Endothelial cell of umbilical vein (primary cell): ENCODE data around the gene FUNDC1. TPM values are rescaled to one million over a fixed set of nuclear protein-coding genes. Genes with fewer than 3 reads are reported as not detected.

ENCODE experiments used
- BruUV-seq: library from RNA; stranded (reverse); fragments of 400-500 nt; replicated peaks from 2 replicates; lab custom pipeline; 2021; lab: Mats Ljungman, UMichigan
- CTCF ChIA-PET: fragments of 300-600, 350-600 bp; sonication (Branson Sonifier 250); formaldehyde crosslinking; loops from one replicate; lab custom pipeline; 2021; ENCODE audit warnings: antibody characterized with exemption, inconsistent platforms; lab: Charles Lee
- POLR2A ChIA-PET: fragments of 300-600, 350-600 bp; sonication (Branson Sonifier 250); formaldehyde crosslinking; loops from one replicate; lab custom pipeline; 2021; ENCODE audit warnings: antibody characterized with exemption, inconsistent platforms; lab: Charles Lee
- DNase-seq: peaks from one replicate; pipeline ENCODE4 v3.0.0-alpha.2; 2011; ENCODE audit warnings: low read depth, low spot score
- FAIRE-seq: peaks from 2 replicates; lab custom pipeline; 2011; peaks lifted over from hg19 to GRCh38; lab: Jason Lieb, UNC
- H2AFZ ChIP-seq: 2 replicates; pipeline ENCODE4 v1.6.0; 2012; ENCODE audit warnings: low read depth, low read length, control low read depth, inconsistent platforms
- H3K27ac ChIP-seq: 2 replicates; pipeline ENCODE4 v1.5.1; 2011; ENCODE audit warnings: low read depth, mild to moderate bottlenecking, control low read depth, low read length, moderate library complexity; ENCODE audit not compliant: insufficient read depth
- H3K27me3 ChIP-seq, 2 experiments: 2 replicates each; pipeline versions ENCODE4 v1.6.0 to v1.6.1; 2011; ENCODE audit warnings: low read length in 2 of 2, mixed read lengths in 1 of 2; ENCODE audit not compliant: control insufficient read depth in 2 of 2, insufficient read depth in 2 of 2
- H3K36me3 ChIP-seq, 2 experiments: 2 replicates in 1 of 2; 3 replicates in 1 of 2; pipeline ENCODE4 v1.5.1; 2011; ENCODE audit warnings: low read length in 2 of 2, mild to moderate bottlenecking in 1 of 2, moderate library complexity in 1 of 2; ENCODE audit not compliant: control insufficient read depth in 2 of 2, insufficient read depth in 2 of 2; ENCODE audit errors: extremely low read depth in 1 of 2
- H3K4me1 ChIP-seq: 3 replicates; pipeline ENCODE4 v1.5.1; 2011; ENCODE audit warnings: mild to moderate bottlenecking, low read length; ENCODE audit not compliant: control insufficient read depth, insufficient read depth; ENCODE audit errors: extremely low read depth
- H3K4me2 ChIP-seq: 2 replicates; pipeline ENCODE4 v1.6.1; 2011; ENCODE audit warnings: low read length, control low read depth, mixed read lengths; ENCODE audit not compliant: insufficient read depth
- H3K4me3 ChIP-seq, 3 experiments: fragments of 200-600 bp in 1 of 3; sonication (generic), shearing (Covaris generic) in 1 of 3; replicated peaks in 1 of 3; 2 replicates each; pipeline ENCODE4 v1.5.1; 2011 to 2016; ENCODE audit warnings: control low read depth in 3 of 3, low read length in 3 of 3, mild to moderate bottlenecking in 2 of 3, inconsistent platforms in 1 of 3, low read depth in 1 of 3, moderate library complexity in 1 of 3; ENCODE audit not compliant: insufficient read depth in 1 of 3
- H3K79me2 ChIP-seq: 2 replicates; pipeline ENCODE4 v1.6.0; 2012; ENCODE audit warnings: low read length, inconsistent platforms; ENCODE audit not compliant: control insufficient read depth, insufficient read depth
- H3K9ac ChIP-seq: replicated peaks from 2 replicates; pipeline ENCODE3; 2011; ENCODE audit warnings: low read length, control low read depth; ENCODE audit not compliant: insufficient read depth; ENCODE audit errors: extremely low read depth
- H3K9me1 ChIP-seq: replicated peaks from 3 replicates; pipeline ENCODE4 v1.6.0; 2011; ENCODE audit warnings: mild to moderate bottlenecking, low read length; ENCODE audit not compliant: control insufficient read depth, insufficient read depth; ENCODE audit errors: extremely low read depth
- H3K9me3 ChIP-seq: replicated peaks from 2 replicates; pipeline ENCODE4 v1.5.1; 2012; ENCODE audit warnings: low read length, inconsistent platforms; ENCODE audit not compliant: control insufficient read depth, insufficient read depth
- H4K20me1 ChIP-seq: replicated peaks from 2 replicates; pipeline ENCODE3; 2011; ENCODE audit warnings: mild to moderate bottlenecking, low read length; ENCODE audit not compliant: control insufficient read depth, insufficient read depth; ENCODE audit errors: extremely low read depth
- EZH2 ChIP-seq: IDR thresholded peaks from 2 replicates; pipeline ENCODE4 v1.6.1; 2012; ENCODE audit warnings: borderline replicate concordance, low read depth, mild to moderate bottlenecking, moderate library complexity, low read length, inconsistent platforms; ENCODE audit not compliant: severe bottlenecking
- FOS ChIP-seq: IDR thresholded peaks from 2 replicates; pipeline ENCODE4 v1.6.1; 2011; ENCODE audit warnings: mild to moderate bottlenecking, low read length, moderate library complexity, borderline replicate concordance; ENCODE audit not compliant: insufficient read depth
- GATA2 ChIP-seq: IDR thresholded peaks from 2 replicates; pipeline ENCODE4 v1.7.0; 2011; ENCODE audit warnings: low read depth, mild to moderate bottlenecking, moderate library complexity, mixed read lengths, low read length; ENCODE audit not compliant: insufficient read length, insufficient read depth
- JUN ChIP-seq: IDR thresholded peaks from 2 replicates; pipeline ENCODE4 v1.6.1; 2011; ENCODE audit warnings: borderline replicate concordance, low read depth; ENCODE audit not compliant: insufficient read length, insufficient read depth
- MYC ChIP-seq: IDR thresholded peaks from one replicate; pipeline ENCODE4 v1.6.1; 2011; ENCODE audit warnings: mild to moderate bottlenecking, low read depth, low read length
- POLR2A ChIP-seq: IDR thresholded peaks from 2 replicates; pipeline ENCODE4 v1.6.1; 2012; ENCODE audit warnings: low read depth, mild to moderate bottlenecking, control low read depth, low read length
- POLR2AphosphoS5 ChIP-seq: IDR thresholded peaks from 2 replicates; pipeline ENCODE4 v1.6.1; 2012; ENCODE audit warnings: low read depth, mild to moderate bottlenecking, control low read depth, low read length, moderate library complexity; ENCODE audit not compliant: insufficient read depth
- dilution Hi-C: fragments of 300-500 bp; cut with MboI; formaldehyde crosslinking; loops from one replicate; pipeline ENCODE4 v1.15.0; 2019; ENCODE audit warnings: low sequenced_read_pairs; ENCODE audit not compliant: extremely low pct_ligation_motif_present
- intact Hi-C: fragments of 100-400 bp; cut with micrococcal nuclease; formaldehyde crosslinking; loops from one replicate; pipeline ENCODE4 v1.10.0; 2022
- polyA plus RNA-seq, 4 experiments: library from polyadenylated mRNA; depleted of rRNA in 3 of 4; stranded (reverse) in 3 of 4; unstranded in 1 of 4; fragments of >200 nt; gene quantifications; 2 replicates each; pipeline versions ENCODE4 v1.2.1 to v1.2.3, GENCODE V29; 2011 to 2012; ENCODE audit warnings: missing spikeins in 1 of 4
- total RNA-seq: library from RNA; stranded (reverse); gene quantifications from 2 replicates; pipeline ENCODE4 v1.2.3, GENCODE V29; 2021
- TF ChIP-seq, protein P1 (sequence below), 2 donors: IDR thresholded peaks; 1 replicate in 1 of 2; 2 replicates in 1 of 2; pipeline ENCODE4 v1.5.1; 2011; ENCODE audit warnings: low read length in 2 of 2, mild to moderate bottlenecking in 2 of 2, moderate library complexity in 2 of 2, control low read depth in 1 of 2, inconsistent platforms in 1 of 2, low read depth in 1 of 2; ENCODE audit not compliant: insufficient read depth in 1 of 2; ENCODE audit errors: extremely low read depth in 1 of 2
- TF ChIP-seq, protein P2 (sequence below): IDR thresholded peaks from 2 replicates; pipeline ENCODE4 v1.6.1; 2011; ENCODE audit not compliant: insufficient read depth, insufficient read length

Gene FUNDC1
- total and polyA plus RNA-seq, 2 donors (not counting 3 experiments of a cell fraction or from before 2014, with no cell fraction given): 10.2 to 15.4 TPM

DNA sequence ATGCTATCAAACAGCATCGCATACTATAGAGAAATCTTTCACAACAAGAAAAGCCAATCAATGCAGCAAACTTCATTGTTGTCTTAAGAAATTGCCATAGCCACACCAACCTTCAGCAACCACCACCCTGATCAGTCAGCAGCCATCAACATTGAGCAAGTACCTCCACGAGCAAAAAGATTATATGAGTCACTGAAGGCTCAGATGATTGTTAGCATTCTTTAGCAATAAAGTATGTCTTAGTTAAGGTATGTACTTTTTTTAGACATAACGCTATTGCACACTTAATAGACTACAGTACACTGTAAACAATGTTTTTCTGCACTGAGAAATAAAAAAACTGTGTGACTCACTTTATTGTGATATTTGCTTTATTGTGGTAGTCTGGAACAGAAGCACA is 37.8 kb upstream of the FUNDC1 start:
- no peaks in the 10 kb centered on the region for H3K79me2 ChIP-seq
- no peak overlapping the region for H2AFZ ChIP-seq
- no peak overlapping the region for H3K9ac ChIP-seq
- H3K9me3 ChIP-seq: no peaks in the 10 kb centered on the region
- no peak overlapping the region for H3K4me2 ChIP-seq
- POLR2A ChIA-PET: no interaction called here
- peak; percentile 31 for FAIRE-seq
- no peaks in the 10 kb centered on the region for H3K36me3 ChIP-seq
- dilution Hi-C loops: no loop called here
- intact Hi-C loops: no loop called here
- no peaks in the 10 kb centered on the region for H3K9me1 ChIP-seq
- no peak overlapping the region for H3K4me3 ChIP-seq
- no peaks in the 10 kb centered on the region for H3K27me3 ChIP-seq
- CTCF ChIA-PET: no interaction called here
- H3K27ac ChIP-seq: no peak overlapping the region
- H3K4me1 ChIP-seq: no peaks in the 10 kb centered on the region
- H4K20me1 ChIP-seq: no peaks in the 10 kb centered on the region
- TF ChIP-seq POLR2A (no peak), POLR2AphosphoS5 (no peak), JUN (no peak), FOS (no peak), GATA2 (no peak), MYC (no peak), EZH2 (no peak)
- TF ChIP-seq, protein P1, sequence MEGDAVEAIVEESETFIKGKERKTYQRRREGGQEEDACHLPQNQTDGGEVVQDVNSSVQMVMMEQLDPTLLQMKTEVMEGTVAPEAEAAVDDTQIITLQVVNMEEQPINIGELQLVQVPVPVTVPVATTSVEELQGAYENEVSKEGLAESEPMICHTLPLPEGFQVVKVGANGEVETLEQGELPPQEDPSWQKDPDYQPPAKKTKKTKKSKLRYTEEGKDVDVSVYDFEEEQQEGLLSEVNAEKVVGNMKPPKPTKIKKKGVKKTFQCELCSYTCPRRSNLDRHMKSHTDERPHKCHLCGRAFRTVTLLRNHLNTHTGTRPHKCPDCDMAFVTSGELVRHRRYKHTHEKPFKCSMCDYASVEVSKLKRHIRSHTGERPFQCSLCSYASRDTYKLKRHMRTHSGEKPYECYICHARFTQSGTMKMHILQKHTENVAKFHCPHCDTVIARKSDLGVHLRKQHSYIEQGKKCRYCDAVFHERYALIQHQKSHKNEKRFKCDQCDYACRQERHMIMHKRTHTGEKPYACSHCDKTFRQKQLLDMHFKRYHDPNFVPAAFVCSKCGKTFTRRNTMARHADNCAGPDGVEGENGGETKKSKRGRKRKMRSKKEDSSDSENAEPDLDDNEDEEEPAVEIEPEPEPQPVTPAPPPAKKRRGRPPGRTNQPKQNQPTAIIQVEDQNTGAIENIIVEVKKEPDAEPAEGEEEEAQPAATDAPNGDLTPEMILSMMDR (IDR thresholded peaks at IDR 0.05; ENCODE audit: extremely low read depth in 1 of 2, insufficient read depth in 1 of 2, low read depth in 1 of 2, low read length in 2 of 2): no peak
- TF ChIP-seq, protein P2, sequence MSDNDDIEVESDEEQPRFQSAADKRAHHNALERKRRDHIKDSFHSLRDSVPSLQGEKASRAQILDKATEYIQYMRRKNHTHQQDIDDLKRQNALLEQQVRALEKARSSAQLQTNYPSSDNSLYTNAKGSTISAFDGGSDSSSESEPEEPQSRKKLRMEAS: no peak
- BruUV-seq: no TSS peak
- DNase-seq: no peak
